MCF 10A (cell line): ENCODE results near the gene BARX2. TPM values are rescaled to one million over a fixed set of nuclear protein-coding genes. Genes with fewer than 3 reads are reported as not detected.
A peak's percentile ranks its signal among the peaks of the same experiment; 100 is the strongest.

ENCODE experiments used
- BruUV-seq: library from RNA; stranded (reverse); fragments of 400-500 nt; replicated peaks from 2 replicates; lab custom pipeline; 2021; lab: Mats Ljungman, UMichigan
- CTCF ChIA-PET: fragments of 300-600 bp; sonication (Branson Sonifier 250); formaldehyde crosslinking; extraction: SDS; loops from one replicate; lab custom pipeline; 2021; ENCODE audit warnings: antibody characterized with exemption, inconsistent platforms; lab: Yijun Ruan, JAX
- POLR2A ChIA-PET: fragments of 300-600, 350-650 bp; sonication (Branson Sonifier 250); formaldehyde crosslinking; extraction: SDS; loops from one replicate; lab custom pipeline; 2020; ENCODE audit warnings: antibody characterized with exemption, inconsistent platforms; lab: Yijun Ruan, JAX
- DNase-seq: peaks from one replicate; pipeline ENCODE4 v3.0.0-alpha.2; 2018; ENCODE audit not compliant: unreplicated experiment
- H3K27ac Mint-ChIP-seq: one replicate; pipeline ENCODE4 v1.8.0; 2022; ENCODE audit warnings: mild to moderate bottlenecking, low read depth, mixed read lengths; ENCODE audit not compliant: unreplicated experiment
- H3K27me3 Mint-ChIP-seq: one replicate; pipeline ENCODE4 v1.8.0; 2022; ENCODE audit warnings: mixed read lengths; ENCODE audit not compliant: insufficient read depth, unreplicated experiment
- H3K36me3 Mint-ChIP-seq: one replicate; pipeline ENCODE4 v1.8.0; 2022; ENCODE audit warnings: mild to moderate bottlenecking, moderate library complexity, mixed read lengths; ENCODE audit not compliant: insufficient read depth, unreplicated experiment
- H3K4me1 Mint-ChIP-seq: one replicate; pipeline ENCODE4 v1.8.0; 2022; ENCODE audit warnings: mixed read lengths; ENCODE audit not compliant: insufficient read depth, unreplicated experiment
- H3K4me3 Mint-ChIP-seq: one replicate; pipeline ENCODE4 v1.8.0; 2022; ENCODE audit warnings: mild to moderate bottlenecking, moderate library complexity, mixed read lengths; ENCODE audit not compliant: unreplicated experiment
- H3K9me3 Mint-ChIP-seq: one replicate; pipeline ENCODE4 v1.8.0; 2022; ENCODE audit warnings: mixed read lengths; ENCODE audit not compliant: unreplicated experiment
- CTCF ChIP-seq: fragments of 200-600 bp; IDR thresholded peaks from one replicate; pipeline ENCODE4 v1.8.0; 2022; ENCODE audit warnings: antibody characterized with exemption, mild to moderate bottlenecking; ENCODE audit not compliant: unreplicated experiment
- intact Hi-C: fragments of 100-400 bp; cut with micrococcal nuclease; formaldehyde crosslinking; loops from 2 replicates; pipeline ENCODE4 v1.14.1; 2022
- total RNA-seq: library from RNA; stranded (reverse); gene quantifications from 2 replicates; pipeline ENCODE4 v1.2.3, GENCODE V29; 2022

Gene BARX2
- total RNA-seq, 1 experiment from 2014 or later: not detected

GRCh38 chr11:129374993-129375750, 476 bp upstream of the BARX2 start:
- intact Hi-C loops: no loop called here
- DNase-seq: peak; percentile 26
- H3K4me3 Mint-ChIP-seq: peak overlapping the region; percentile 65
- no peak for TF ChIP-seq CTCF
- peaks cover 6% of the 10 kb centered on the region for H3K4me1 Mint-ChIP-seq
- no peaks in the 10 kb centered on the region for H3K9me3 Mint-ChIP-seq
- no peak overlapping the region for H3K27ac Mint-ChIP-seq
- ChIA-PET POLR2A (interaction anchor here (0.9 to 1.5 kb wide), 4 partner anchors 9 to 373 kb away, joined by 4 to 5 read pairs (median 4); no protein-coding TSS in a partner anchor), CTCF (interaction anchor here (0.5 to 3.0 kb wide), 38 partner anchors 9 to 433 kb away, joined by 3 to 75 read pairs (median 4); no protein-coding TSS in a partner anchor)
- BruUV-seq: no TSS peak
- peaks cover 96% of the 10 kb centered on the region for H3K27me3 Mint-ChIP-seq
- H3K36me3 Mint-ChIP-seq: no peaks in the 10 kb centered on the region

- no peak overlapping the region for H3K4me3 Mint-ChIP-seq
- BruUV-seq: no TSS peak
- H3K9me3 Mint-ChIP-seq: no peaks in the 10 kb centered on the region
- TF ChIP-seq CTCF: no peak
- intact Hi-C loops: loop anchor here (1.0 to 2.0 kb wide), 3 partner anchors 276 to 375 kb away; no protein-coding TSS in a partner anchor
- DNase-seq: no peak
- ChIA-PET CTCF (interaction anchor here (0.6 to 3.0 kb wide), 41 partner anchors 9 to 628 kb away, joined by 3 to 75 read pairs (median 4); no protein-coding TSS in a partner anchor), POLR2A (interaction anchor here (1.5 kb wide), 1 partner anchor 267 kb away, joined by 5 read pairs; no protein-coding TSS in a partner anchor)
- peaks cover 6% of the 10 kb centered on the region for H3K4me1 Mint-ChIP-seq
- H3K36me3 Mint-ChIP-seq: no peaks in the 10 kb centered on the region
- H3K27me3 Mint-ChIP-seq: peaks cover 96% of the 10 kb centered on the region
- H3K27ac Mint-ChIP-seq: no peak overlapping the region
Observed at GRCh38 chr11:129376658-129377341, 1.2 kb downstream of the BARX2 start.

- ChIA-PET POLR2A (no interaction called here), CTCF (no interaction called here)
- no peak for DNase-seq
- H3K4me3 Mint-ChIP-seq: no peak overlapping the region
- BruUV-seq: no TSS peak
- H3K4me1 Mint-ChIP-seq: peaks cover 2% of the 10 kb centered on the region
- no peak overlapping the region for H3K27ac Mint-ChIP-seq
- TF ChIP-seq CTCF: no peak
- H3K9me3 Mint-ChIP-seq: no peaks in the 10 kb centered on the region
- peaks cover 96% of the 10 kb centered on the region for H3K27me3 Mint-ChIP-seq
- intact Hi-C loops: loop anchor here (2.0 kb wide), 1 partner anchor 275 kb away; no protein-coding TSS in a partner anchor
- no peaks in the 10 kb centered on the region for H3K36me3 Mint-ChIP-seq
Observed at GRCh38 chr11:129377739-129378138, 2.1 kb downstream of the BARX2 start.

- intact Hi-C loops: no loop called here
- Mint-ChIP-seq H3K27ac (no peak overlapping the region), H3K27me3 (peaks cover 93% of the 10 kb centered on the region), H3K36me3 (no peaks in the 10 kb centered on the region), H3K4me1 (no peaks in the 10 kb centered on the region), H3K9me3 (no peaks in the 10 kb centered on the region), H3K4me3 (no peak overlapping the region)
- BruUV-seq: no TSS peak
- POLR2A ChIA-PET: interaction anchor here (1.3 kb wide), 1 partner anchor 22 kb away, joined by 3 read pairs; no protein-coding TSS in a partner anchor
- DNase-seq: no peak
- TF ChIP-seq CTCF: no peak
- CTCF ChIA-PET: interaction anchor here (0.8 to 2.8 kb wide), 4 partner anchors 14 to 370 kb away, joined by 3 to 19 read pairs (median 4); no protein-coding TSS in a partner anchor
Observed at GRCh38 chr11:129380413-129380812, 4.8 kb downstream of the BARX2 start.
